Activated gamma-delta T cell treated with Interleukin-2 at 50 U/mL for 16 hours (primary cell): Measurements from ENCODE around the gene CRADD.
"Not testable (repeated sequence)": the region's sequence is repeated elsewhere in the genome, so short reads cannot be mapped to it uniquely, and the experiment has no call there.

Experiments used
- DNase-seq: peaks from one replicate; pipeline ENCODE4 v3.0.0-alpha.2; 2020

Gene CRADD

DNA sequence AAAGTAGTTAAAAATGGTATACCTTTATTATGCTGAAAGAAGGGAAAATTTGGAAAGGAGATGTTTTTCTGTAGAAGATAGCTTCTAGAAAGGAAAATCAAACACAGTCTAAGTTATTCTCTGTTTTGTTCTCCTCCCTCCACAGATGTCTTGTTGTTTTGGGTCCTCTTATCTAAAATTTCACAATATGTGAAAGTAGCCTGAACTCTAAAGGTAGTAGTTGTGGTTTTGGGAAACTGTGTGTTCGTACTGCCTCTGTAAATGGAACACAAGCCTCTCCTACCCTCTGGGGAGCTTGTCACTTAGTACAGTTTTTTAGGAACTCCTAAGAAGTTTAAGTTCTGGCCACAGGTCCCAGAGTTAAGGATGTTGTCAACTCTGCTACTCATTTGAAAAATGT lies 112.6 kb downstream of the CRADD start:
- DNase-seq: no peak

DNA sequence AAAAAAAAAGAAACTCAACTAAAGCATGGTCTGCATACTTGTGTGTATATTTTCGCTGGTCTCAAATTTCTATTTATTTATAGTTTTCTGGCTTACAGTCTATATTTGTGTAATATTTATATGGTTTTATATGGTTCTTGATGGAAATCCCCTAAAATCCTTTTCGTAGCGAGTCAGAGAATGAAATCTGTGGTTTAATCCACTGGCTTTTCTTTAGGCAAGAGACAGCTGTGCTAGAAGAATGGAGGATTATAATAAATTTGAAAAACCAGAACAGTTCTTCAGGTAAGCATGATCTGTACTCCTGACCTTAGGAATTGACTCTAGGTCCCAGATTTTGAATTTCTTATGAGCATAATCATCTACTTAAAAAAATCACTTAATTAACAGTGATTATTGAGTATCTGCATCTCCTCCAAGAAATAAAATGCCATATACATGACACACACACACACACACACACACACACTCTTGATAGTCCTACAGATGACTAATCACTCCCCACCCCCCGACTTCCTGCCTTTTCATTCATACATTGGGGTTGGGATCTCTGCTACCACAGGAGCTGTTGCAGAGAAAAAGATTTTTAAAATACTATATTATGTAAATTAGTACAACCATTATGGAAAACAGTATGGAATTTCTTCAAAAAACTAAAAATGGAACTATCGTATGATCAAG lies 113.4 kb downstream of the CRADD start:
- no peak for DNase-seq

DNA sequence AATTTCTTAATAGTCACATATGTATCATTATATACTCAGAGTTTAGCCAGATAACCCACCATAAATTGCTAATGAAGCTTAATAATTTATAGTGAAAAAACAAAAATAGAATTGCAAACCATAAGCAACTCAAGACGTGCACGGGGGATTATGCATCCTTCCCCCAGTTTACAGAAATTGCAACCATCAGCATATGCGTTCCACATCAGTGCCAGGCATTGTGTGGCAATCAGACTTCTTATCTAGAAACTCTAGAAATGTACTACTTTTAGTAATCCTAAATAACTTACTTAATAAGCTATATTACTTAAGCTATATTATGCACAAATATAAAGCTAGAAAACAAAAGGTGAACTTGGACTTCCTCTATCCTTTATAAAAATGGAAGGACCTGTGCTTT lies 115.8 kb downstream of the CRADD start:
- DNase-seq: no peak

DNA sequence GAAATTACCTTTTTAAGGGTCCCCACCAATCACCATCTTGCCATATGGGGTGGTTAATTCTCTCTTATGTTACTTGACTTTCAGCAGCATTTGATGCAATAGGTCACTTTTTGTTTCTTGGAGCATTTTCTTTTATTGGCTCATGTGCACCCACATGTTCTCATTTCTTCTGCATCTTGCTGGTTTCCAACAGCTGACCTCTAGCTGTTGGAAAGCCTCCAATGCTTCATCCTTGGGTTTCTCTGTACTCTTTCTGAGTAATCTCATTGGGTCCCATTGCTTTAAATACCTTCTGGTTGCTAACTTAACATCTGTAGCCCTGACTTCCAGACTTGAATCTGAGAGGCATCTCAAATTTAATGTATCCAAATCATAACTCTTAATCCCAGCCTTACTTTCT lies 116.8 kb downstream of the CRADD start:
- no peak for DNase-seq

DNA sequence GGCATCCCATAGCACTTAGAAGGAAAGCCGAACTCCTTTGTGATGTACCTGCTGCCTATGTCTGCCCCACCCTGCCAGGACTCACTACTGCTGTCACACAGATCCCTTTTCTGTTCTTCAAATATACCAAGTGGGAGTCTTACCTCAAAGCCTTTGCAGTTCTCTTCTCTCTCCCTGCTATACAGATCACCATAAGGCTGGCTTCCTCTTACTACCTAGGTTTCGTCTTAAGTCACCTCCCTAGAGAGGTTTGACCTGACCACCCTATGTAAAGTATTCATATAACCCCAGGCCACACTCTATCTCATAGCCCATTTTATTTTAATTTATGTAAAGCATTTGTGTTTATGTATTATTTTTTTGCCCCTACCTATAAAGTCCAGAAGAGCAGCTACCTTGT lies 117.6 kb downstream of the CRADD start:
- DNase-seq: no peak

DNA sequence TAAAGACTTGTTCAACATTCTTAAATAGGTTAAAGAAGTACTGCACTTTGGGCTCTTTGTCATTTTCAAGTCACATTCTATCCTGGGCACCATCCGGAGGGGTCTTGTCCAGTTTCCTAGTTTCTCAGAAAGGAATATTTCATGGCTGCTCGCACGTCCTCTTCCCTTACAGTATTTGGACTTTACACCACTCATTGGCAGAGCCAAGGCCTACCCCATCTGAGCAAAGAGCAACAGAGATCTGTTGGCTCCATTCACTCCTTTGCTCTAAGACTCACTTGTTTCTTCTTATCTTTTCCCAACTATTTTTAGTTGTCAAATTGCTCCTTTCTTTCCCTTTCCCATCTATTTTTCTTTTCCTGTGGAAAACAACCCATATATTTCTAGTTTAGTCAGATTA lies 118.2 kb downstream of the CRADD start:
- no peak for DNase-seq

DNA sequence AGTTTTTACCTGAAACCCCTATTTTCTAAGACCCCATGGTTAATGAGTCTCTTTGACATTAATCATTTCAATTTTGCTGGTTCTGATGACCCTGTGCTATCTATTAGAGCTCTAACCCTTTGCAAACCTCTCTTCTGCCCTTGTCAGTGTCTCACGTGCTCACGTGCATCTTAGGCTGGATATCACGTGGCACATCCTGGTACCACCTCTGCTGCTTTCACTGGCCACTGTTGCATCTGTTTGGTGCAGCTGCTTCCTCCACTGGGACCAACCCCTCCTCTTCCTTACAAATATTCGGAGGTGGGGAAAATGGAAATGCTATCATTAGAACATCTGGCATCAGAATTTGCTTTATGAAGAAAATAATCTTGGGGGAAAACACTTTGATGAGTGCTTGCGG lies 119.6 kb downstream of the CRADD start:
- DNase-seq: no peak

DNA sequence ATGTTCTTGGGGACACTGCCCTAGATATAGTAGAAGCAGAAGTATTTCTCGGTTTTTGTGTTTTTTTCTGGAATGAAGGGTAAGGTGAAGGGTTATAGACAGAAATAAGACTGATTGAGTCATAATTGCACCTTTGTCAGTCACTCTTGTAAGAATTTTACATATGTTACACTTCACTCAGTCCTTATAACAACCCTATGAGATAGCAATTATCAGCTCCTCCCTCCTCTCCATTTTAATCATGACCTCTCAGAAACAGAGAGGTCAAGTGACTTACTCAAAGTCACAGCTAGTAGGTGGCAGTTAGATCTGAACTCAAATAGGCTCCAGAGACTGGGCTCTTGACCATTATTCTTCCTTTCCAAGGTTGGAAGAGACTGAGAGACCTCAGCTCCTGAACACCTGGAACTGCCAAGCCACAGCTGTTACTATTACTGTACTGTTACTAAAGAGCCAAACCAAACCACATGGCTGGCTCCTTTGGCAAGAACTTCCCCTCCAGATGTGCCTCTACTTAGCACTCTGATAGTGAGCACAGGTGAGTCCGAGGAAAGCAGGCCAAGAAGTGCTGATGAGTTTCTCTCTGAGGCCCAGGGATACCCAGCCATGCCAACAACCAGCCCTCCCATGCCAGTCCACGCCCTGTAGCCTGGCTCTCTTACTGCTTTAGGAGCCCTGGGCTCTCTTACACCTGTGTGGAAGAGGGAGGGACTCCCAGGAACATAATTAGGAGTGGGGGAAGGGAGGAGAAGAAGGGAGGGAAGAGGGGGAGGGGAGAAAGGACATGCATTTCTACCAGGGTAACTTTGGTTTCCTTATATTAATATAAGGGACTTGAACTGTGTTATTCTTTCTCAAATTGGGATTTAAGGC lies 121.3 kb downstream of the CRADD start:
- DNase-seq: no peak

DNA sequence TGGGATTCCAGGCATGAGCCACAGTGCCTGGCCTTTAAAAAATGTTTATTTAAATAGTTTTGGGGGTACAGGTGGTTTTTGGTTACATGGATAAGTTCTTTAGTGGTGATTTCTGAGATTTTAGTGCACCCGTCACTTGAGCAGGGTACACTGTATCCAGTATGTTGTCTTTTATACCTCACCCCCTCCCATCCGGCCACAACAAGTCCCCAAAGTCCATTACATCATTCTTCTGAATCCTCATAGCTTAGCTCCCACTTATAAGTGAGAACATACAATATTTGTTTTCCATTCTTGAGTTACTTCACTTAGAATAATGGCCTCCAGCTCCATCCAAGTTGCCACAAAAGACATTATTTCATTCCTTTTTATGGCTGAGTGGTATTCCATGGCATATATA lies 124.5 kb downstream of the CRADD start:
- not testable (repeated sequence) for DNase-seq

DNA sequence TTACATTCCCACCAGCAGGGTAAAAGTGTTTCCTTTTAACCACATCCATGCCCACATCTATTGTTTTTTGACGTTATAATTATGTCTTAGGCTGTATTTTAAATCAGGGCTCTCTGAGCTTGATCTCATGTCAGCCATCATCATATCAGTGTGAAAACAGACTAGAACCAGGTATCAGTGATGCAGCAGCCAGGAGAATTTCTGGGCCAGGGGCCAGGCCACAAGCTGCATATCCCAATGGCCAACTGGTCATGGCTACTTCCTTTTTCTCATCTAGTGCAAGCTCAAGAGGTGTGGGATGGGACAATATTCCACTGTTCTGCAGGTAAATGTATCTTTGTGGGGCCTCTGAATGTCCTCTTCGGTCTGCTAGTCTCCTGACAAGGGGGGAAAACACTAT lies 125.1 kb downstream of the CRADD start:
- DNase-seq: no peak

DNA sequence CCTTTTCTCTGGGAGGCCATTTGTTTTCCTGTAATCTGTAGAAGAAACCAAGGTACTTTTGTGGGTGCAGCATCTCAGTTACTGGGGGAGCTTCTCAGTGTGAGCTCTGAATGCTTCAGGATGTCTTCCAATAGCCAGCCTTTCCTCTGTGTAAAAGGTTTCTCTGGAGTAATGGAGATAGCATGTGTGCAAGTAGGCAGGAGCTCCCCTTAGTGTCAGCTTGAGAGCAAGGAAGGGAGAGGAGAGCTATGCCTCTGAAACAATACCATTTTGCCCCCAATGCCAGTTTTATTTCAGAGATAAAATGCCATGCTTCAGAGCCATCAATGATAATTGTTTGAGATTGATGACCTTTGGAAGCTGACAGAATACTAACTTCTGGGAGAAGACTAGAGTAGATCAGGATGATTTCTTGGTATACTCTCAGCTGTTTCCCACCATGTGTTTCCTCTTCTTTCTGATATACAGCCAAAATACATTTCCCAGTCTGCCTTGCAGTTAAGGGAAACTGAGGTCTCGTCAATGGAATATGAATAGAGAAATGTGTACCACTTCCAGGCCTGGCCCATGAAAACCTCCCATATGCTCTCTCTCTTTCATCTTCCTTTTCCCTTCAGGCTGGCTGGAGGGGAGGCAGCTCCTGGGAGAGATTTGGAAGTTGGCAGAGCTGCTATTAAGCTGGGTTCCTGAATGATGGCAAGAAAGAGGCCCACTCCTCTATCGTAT lies 125.7 kb downstream of the CRADD start:
- DNase-seq: no peak

DNA sequence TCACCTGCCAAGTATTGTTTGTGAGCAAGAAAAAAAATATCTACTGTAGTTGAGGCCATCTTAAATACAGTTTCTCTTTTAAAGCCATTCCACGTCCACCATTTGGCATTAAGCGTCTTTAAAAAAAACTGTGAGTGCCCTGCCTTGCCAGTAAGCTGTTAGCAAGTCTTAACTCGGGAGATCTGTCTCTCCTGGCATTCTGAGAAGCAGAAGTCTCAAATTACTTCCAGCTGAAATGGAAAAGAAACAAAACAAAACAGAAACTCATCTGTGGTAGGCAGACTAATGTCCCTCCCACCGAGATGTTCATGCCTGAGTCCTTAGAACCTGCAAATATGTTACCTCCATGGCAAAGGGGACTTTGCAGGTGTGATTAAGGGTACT lies 126.2 kb downstream of the CRADD start:
- DNase-seq: no peak

DNA sequence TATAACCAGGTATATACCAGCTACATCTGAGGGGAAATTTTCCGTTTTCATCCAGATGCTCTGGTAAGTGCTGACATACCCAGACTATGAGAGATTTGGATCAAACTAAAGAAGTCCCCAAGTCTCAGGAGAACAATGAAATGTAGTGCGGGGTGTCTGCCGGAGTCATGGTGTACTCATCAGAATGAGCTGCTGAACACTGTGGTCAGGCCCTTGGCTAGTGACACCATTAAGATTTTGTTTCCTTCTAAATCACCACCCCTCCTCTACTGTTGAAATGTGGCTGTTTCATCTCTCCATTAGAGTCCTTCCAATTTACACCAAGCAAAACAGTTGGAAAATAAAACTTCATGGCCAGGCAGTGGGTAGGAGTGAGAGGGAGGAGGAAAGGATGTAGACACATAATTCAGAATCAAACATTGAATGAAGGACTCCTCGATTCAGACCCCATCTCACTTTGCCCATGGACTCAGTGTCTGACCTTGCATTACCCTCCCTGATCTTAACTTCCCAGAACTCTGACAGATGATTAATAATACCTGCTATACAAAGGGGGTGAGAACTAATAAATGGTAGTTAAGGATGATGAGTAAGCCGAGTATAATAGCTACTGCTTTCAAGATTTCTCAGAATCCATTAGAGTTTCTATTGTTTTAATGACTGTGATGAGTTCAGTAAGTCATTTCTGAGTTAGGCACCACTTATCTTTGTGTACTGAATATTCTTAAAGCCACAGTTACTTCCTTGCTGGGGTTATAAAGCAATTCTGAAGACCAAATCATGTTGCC lies 127.4 kb downstream of the CRADD start:
- no peak for DNase-seq

DNA sequence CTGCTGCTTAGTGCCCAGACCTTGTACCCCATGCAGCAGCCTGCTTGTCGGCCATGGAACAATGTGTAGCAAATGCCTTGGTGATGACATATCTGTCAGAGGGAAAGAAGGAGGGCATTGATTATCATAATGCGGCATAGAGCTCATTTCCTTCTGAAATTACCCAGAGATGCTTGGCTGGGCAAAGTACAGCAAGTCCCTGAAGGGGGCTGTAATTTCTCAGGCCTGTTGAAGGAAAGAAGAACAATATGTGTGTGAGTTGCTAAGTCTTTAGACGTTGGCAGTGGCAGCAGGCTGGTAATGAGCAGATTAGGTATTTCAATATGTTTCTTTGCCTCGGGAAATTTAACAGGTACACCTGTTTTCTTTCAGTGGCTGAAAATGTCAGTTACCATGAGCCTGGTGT lies 128.6 kb downstream of the CRADD start:
- DNase-seq: no peak

DNA sequence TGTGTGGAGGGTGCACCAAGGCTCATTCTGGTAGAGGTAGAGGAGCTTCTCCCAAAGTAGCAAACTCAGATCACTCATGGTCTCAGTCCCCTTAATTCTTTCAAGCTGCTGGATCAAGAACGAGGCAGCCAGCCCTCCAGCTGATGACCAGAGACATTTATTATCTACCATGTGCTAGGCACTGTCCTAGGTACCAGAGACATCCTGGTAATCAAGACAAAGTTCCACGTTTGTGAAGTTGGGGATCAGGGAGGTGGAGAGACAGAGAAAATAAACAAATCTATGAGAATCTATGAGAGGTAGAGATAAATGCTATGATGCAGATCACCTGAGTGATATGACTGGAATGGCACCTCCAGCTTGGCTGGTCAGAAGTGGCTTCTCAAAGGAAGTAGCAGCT lies 130.2 kb downstream of the CRADD start:
- DNase-seq: no peak

DNA sequence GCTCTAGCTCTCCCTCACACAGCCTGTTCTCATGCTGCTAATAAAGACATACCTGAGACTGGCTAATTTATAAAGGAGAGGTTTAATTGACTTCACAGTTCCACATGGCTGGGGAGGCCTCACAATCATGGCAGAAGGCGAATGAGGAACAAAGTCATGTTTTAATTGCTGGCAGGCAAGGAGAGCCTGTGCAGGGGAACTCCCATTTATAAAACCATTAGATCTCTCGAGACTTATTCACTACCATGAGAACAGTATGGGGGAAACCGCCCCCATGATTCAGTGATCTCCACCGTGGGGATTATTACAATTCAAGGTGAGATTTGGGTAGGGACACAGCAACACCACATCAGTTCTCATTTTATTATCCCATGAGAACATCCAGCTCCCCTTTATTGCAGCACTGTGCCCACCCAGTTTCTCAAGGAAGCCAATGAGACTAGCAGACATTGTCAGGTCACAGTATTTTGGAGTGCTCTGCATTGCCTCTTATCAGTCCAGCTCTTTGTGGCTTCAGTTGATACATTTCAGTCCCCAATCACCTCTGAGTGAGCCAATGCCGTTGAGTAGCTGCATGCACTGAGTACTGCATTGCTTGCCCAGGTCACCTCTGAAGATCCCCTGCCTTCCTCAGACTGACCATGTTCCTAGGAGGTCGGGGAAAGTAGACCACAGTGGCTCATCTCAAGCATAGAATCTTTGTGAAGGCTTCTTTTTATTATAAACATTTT lies 131.2 kb downstream of the CRADD start:
- no peak for DNase-seq

DNA sequence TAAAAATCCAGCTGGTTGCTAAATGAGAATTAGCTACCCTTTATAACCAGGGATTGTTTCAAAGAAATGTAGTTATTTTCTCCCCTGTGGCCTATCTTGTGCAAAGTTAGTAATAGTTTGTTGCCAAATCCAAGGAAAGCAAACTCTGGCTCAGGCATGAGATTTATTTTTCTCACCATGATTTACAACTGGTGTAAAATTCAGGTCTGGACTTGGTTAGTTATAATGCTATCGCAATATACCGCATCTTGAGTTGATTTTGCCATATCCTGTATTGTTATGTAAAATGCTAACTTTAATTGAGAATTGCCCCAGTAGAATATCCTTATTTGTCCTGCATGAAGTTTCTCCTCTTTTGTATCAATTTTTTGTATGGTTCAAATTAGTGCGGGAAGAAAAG lies 135.5 kb downstream of the CRADD start:
- no peak for DNase-seq

DNA sequence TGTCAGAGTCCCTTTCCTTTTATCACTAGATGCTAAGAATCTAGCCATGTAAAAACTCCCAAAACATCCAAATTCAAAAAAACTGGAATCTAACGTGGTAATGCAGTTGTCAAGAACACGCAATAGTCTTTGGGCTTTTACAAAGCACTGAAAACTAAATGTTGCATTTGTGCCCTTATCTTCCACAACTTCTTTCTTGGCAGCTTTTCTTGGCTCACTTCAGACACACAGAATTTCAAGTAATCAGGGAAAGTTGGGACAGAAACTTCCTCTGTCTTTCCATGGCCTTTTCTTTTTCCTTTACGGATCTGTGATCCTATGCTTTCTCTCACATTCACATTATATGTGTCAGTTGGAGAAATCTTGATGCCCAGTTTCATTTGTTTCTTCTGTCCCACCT lies 136.0 kb downstream of the CRADD start:
- no peak for DNase-seq

DNA sequence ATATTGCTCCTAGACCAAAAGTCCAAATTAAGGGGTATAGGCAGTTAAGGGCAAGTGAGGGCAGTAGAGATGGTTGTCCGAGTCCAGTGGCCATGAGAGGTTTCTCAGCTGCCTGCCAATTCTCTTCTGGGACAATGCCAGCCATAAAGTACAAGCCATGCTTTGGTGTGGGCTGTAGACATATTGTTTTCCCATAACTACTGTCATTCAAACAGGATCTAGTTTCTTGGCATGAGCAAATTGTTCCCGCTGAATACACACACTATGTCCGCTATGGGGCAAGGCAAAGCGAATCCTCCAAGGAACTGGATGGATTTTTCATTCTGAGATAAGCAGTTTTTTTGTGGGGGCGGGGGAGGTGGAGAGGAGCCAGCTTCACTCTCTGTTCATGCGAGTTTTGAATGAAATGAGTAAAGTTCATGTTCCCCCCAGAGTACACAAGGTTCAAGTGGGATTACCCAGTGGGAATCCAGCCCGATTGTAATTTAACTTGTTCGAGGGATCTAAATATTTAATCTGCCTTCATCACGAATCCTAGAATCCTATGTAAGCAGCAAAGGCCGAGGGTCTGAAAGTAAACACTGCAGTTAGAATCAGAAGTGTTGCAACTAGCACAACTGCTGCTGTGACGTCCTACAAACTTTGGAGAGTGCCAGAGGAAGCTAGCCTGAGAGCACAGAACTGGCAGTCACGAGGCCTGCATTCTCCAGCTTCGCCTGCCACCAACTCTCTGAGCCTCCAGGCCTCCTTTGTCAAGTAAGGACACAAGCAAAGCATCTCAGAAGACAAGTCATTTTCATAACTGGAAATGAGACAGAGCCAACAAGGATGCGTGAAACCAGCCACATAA lies 137.0 kb downstream of the CRADD start:
- DNase-seq: no peak

DNA sequence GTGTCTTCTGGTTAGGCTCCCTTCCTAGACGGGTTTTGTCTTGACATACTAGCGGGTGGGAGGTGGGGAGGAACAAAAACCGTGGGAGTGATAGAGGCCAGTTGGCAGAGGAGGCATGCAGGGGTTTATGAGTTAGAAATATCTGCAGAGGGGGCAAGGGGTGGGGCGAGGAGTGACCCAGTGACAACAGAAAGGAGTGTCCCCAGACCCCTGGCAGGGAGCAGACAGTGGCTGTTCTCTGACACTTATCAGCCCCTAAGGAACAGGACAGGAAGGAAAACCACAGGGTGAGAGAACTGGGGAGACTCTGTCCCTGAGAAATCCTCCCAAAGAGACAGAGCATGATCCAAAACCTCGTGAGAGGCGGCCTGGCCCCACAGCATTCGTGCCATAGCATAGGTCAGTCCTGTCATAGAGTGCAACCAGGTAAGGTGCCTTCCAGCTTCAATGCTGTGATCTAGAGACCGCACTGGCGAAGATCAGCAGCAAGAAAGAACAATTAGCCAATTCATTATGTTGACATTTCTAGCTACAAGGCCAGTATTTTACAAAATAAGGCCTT lies 141.4 kb downstream of the CRADD start:
- DNase-seq: no peak

DNA sequence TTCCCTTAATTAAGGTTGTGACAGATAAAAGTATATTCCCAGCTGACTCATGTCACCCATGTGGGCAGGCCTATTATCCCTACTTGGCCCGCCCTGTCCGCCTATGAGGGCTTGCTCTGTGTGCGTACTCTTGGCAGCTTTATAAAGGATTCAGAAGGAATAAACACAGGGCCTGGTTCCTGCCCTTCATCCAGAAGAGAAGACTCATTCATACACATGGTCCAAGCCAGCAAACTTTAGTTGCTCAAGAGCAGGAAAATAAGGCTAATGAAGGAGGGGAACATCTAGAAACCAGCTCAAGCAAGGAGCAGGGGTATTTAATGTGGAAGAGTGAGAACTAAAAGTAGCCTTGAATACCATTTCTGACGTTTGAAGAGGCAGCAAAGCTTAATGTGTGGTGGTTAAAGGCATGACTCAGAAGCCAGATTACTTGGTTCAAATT lies 141.9 kb downstream of the CRADD start:
- DNase-seq: no peak
